GM12873 (cell line): ENCODE measurements around the gene TLE1.

Experiments used
- CTCF ChIP-seq: IDR thresholded peaks from 2 replicates; pipeline ENCODE4 v1.5.1; 2012; ENCODE audit warnings: low read depth, mild to moderate bottlenecking, moderate library complexity, low read length, control low read depth; ENCODE audit not compliant: insufficient read depth; ENCODE audit errors: missing control alignments

TLE1 gene

GRCh38 chr9:81607593-81608288, 81.6 kb downstream of the TLE1 start:
- TF ChIP-seq CTCF, result no peak

GRCh38 chr9:81605170-81605670, 84.1 kb downstream of the TLE1 start:
- TF ChIP-seq CTCF, result no peak

GRCh38 chr9:81604306-81605169, 84.8 kb downstream of the TLE1 start:
- TF ChIP-seq CTCF, result no peak

DNA sequence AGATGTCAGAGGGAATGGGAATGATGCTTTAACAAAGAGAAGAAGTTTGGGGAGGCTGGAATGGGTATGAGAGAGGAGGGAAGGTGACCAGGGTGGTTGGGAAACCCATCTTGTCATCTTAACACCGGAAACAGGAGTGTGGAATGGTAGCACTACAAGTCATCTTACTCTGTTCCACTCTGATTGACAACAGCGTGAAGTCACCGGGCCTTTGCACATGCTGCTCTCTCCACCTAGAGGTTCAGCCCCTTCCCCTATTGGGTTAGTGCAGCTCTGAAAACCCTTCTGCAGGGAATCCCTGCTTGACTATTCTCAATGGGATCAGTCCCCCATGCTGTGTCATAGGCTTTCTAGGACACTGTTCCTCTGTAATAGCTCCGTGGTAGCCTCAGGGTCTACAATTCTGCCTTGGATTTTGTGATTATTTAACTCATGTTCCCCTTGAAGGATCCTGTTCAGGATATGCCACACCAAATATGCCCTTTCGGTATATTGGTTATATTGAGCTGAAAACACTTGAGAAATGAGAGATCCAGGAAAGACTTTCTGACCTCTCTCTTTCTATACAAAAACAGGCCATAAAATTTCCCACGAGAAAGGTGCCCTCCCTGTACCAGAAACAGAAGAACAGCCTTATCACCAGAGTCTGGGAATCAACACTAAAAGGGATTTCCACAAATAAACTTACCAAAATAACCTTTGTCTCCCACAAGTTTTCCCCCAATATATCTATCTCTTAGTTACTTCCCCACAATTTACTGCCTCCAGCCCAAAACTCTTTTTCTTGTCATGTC, 86.3 kb downstream of the TLE1 start:
- TF ChIP-seq CTCF, result no peak

GRCh38 chr9:81601639-81602623, 87.4 kb downstream of the TLE1 start:
- no peak for TF ChIP-seq CTCF

DNA sequence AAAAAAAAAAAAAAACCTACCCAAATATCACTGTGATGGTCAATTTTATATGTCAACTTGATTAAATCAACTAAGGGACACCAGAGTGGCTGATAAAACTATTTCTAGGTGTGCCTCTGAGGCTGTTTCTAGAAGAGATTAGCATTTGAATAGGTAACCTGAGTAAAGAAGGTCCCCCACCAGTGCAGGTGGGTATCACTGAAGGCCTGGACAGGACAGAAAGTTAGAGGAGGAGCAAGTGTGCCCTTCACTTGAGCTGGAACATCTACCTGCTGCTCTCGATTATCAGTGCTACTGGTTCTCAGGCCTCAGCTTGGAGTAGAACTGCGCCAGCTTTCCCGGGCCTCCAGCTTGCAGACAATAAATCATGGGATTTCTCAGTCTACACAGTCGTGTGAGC, 88.7 kb downstream of the TLE1 start:
- TF ChIP-seq CTCF, result no peak
